B cell (primary cell): ENCODE data around the gene TRIM50. TPM values are rescaled to one million over a fixed set of nuclear protein-coding genes. Genes with fewer than 3 reads are reported as not detected.

Experiments
- ATAC-seq: fragments of 200-7000 bp; cut with Tn5 transposase; one replicate; pipeline ENCODE4 v1.10.0; 2021; ENCODE audit warnings: low read depth, mild to moderate bottlenecking, moderate number of reproducible peaks, moderate library complexity
- CTCF ChIA-PET: fragments of 350-600 bp; sonication (Branson Sonifier 250); formaldehyde crosslinking; loops from one replicate; lab custom pipeline; 2021; ENCODE audit warnings: antibody characterized with exemption, inconsistent platforms; lab: Charles Lee
- POLR2A ChIA-PET: fragments of 350-600 bp; sonication (Branson Sonifier 250); formaldehyde crosslinking; loops from one replicate; lab custom pipeline; 2021; ENCODE audit warnings: antibody characterized with exemption; lab: Charles Lee
- DNase-seq: peaks from one replicate; pipeline ENCODE4 v3.0.0; 2013
- H2AFZ ChIP-seq: 2 replicates; pipeline ENCODE4 v1.6.1; 2012; ENCODE audit warnings: mild to moderate bottlenecking, low read depth, low read length; ENCODE audit not compliant: insufficient read depth, poor library complexity, severe bottlenecking
- H3K27ac ChIP-seq, 2 donors: 1 replicate in 1 of 2; 2 replicates in 1 of 2; pipeline ENCODE4 v1.5.1; 2012 to 2013; ENCODE audit warnings: low read length in 2 of 2, mild to moderate bottlenecking in 2 of 2, moderate library complexity in 1 of 2
- H3K27me3 ChIP-seq, 4 experiments: fragments of 200-600 bp in 1 of 4; sonication (generic) in 1 of 4; replicated peaks in 1 of 4; 1 replicate in 2 of 4; 2 replicates in 2 of 4; pipeline versions ENCODE4 v1.6.1 to v1.7.0; 2013 to 2016; ENCODE audit warnings: low read length in 3 of 4, mild to moderate bottlenecking in 2 of 4, mixed read lengths in 1 of 4, moderate library complexity in 1 of 4; ENCODE audit not compliant: insufficient read depth in 4 of 4, control insufficient read depth in 3 of 4; ENCODE audit errors: control extremely low read depth in 1 of 4
- H3K36me3 ChIP-seq, 2 experiments: replicated peaks in 1 of 2; 1 replicate in 1 of 2; 2 replicates in 1 of 2; pipeline versions ENCODE4 v1.6.1 to v1.7.1; 2013; ENCODE audit warnings: low read length in 1 of 2; ENCODE audit not compliant: insufficient read depth in 2 of 2, control insufficient read depth in 1 of 2; ENCODE audit errors: control extremely low read depth in 1 of 2, extremely low read depth in 1 of 2
- H3K4me1 ChIP-seq, 2 donors: fragments of 200-600 bp in 1 of 2; sonication (generic) in 1 of 2; 1 replicate in 1 of 2; 2 replicates in 1 of 2; pipeline versions ENCODE4 v1.5.1 to v1.6.1; 2013 to 2017; ENCODE audit warnings: low read length in 2 of 2; ENCODE audit not compliant: control insufficient read depth in 2 of 2, insufficient read depth in 2 of 2
- H3K4me2 ChIP-seq: replicated peaks from 2 replicates; pipeline ENCODE3; 2012; ENCODE audit warnings: mild to moderate bottlenecking, low read depth, low read length; ENCODE audit not compliant: poor library complexity, severe bottlenecking
- H3K4me3 ChIP-seq, 5 experiments: fragments of 200-600 bp in 1 of 5; sonication (generic) in 1 of 5; 1 replicate in 3 of 5; 2 replicates in 2 of 5; pipeline versions ENCODE4 v1.5.1 to v1.7.0; 2011 to 2016; ENCODE audit warnings: low read length in 4 of 5, mild to moderate bottlenecking in 4 of 5, low read depth in 2 of 5, control low read depth in 1 of 5, moderate library complexity in 1 of 5; ENCODE audit not compliant: insufficient read depth in 1 of 5; ENCODE audit errors: control extremely low read depth in 1 of 5, extremely low read depth in 1 of 5
- H3K79me2 ChIP-seq: fragments of 200-600 bp; sonication (generic); one replicate; pipeline ENCODE4 v1.6.0; 2016; ENCODE audit warnings: low read length; ENCODE audit not compliant: control insufficient read depth, insufficient read depth
- H3K9ac ChIP-seq: fragments of 200-600 bp; sonication (generic); 2 replicates; pipeline ENCODE4 v1.6.1; 2017; ENCODE audit warnings: mild to moderate bottlenecking, low read length, moderate library complexity
- H3K9me3 ChIP-seq, 3 donors: one replicate each; pipeline versions ENCODE4 v1.6.1 to v1.7.1; 2013; ENCODE audit warnings: low read length in 2 of 3; ENCODE audit not compliant: control insufficient read depth in 2 of 3, insufficient read depth in 1 of 3; ENCODE audit errors: control extremely low read depth in 1 of 3
- H4K20me1 ChIP-seq: 2 replicates; pipeline ENCODE4 v1.6.0; 2012; ENCODE audit warnings: mild to moderate bottlenecking, low read length; ENCODE audit not compliant: insufficient read depth, control insufficient read depth, poor library complexity, severe bottlenecking
- H3K27ac Mint-ChIP-seq: one replicate; pipeline ENCODE4 v1.8.0; 2021; ENCODE audit warnings: mixed read lengths
- H3K27me3 Mint-ChIP-seq: one replicate; pipeline ENCODE4 v1.8.0; 2021; ENCODE audit warnings: mixed read lengths
- H3K4me1 Mint-ChIP-seq: one replicate; pipeline ENCODE4 v1.8.0; 2021; ENCODE audit warnings: mixed read lengths
- H3K4me3 Mint-ChIP-seq: one replicate; pipeline ENCODE4 v1.8.0; 2021; ENCODE audit warnings: mixed read lengths
- H3K9me3 Mint-ChIP-seq: one replicate; pipeline ENCODE4 v1.8.0; 2022; ENCODE audit warnings: mixed read lengths; ENCODE audit not compliant: insufficient read depth
- EZH2 ChIP-seq: IDR thresholded peaks from 2 replicates; pipeline ENCODE4 v1.6.1; 2012; ENCODE audit warnings: borderline replicate concordance, low read depth, mild to moderate bottlenecking, moderate library complexity, low read length; ENCODE audit not compliant: insufficient read depth, poor library complexity, severe bottlenecking
- WGBS: methylation state at CpG from one replicate; pipeline ENCODE4 v1.1.5; 2013; ENCODE audit warnings: missing lambda C conversion rate; ENCODE audit not compliant: insufficient coverage; 5-methylcytosine and 5-hydroxymethylcytosine counted together
- intact Hi-C: fragments of 100-400 bp; cut with micrococcal nuclease; formaldehyde crosslinking; loops from one replicate; pipeline ENCODE4 v1.10.0; 2022
- polyA plus RNA-seq: library from polyadenylated mRNA; depleted of rRNA; stranded (reverse); fragments of >200 nt; gene quantifications from 2 replicates; pipeline ENCODE4 v1.2.3, GENCODE V29; 2012
- total RNA-seq, 2 donors: library from RNA; stranded (reverse); fragments of 120-200 nt in 1 of 2; gene quantifications; 1 replicate in 1 of 2; 2 replicates in 1 of 2; pipeline versions ENCODE4 v1.2.3 to v1.2.4, GENCODE V29; 2013 to 2022
- TF ChIP-seq, protein P1 (sequence below): fragments of 200-600 bp; IDR thresholded peaks from one replicate; pipeline ENCODE4 v1.8.0; 2022; ENCODE audit warnings: antibody characterized with exemption, mild to moderate bottlenecking

TRIM50 gene
- total and polyA plus RNA-seq, 2 donors (not counting 1 experiment from before 2014, with no cell fraction given) = not detected

DNA sequence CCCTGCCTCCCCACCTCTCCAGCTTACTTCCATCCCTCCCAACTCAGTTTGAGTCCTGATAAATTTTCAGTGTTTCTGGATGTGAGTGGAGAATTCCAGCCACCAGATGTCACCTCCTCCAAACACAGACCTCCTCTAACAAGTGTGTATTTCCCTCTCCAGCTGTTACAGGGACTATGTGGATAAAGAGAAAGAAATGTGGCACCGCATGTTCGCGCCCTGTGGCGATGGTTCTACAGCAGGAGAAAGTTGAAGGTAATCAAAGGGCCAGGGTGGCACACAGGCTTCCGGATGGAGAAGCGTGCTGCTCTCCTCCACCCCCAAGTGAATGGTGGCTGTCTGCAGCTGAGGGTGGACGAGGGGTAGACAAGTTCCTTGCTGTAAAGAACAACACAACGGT lies 14.8 kb upstream of the TRIM50 start:
- Mint-ChIP-seq H3K27me3 (peaks cover 28% of the 10 kb centered on the region), H3K27ac (no peak overlapping the region), H3K9me3 (no peaks in the 10 kb centered on the region), H3K4me1 (peaks cover 4% of the 10 kb centered on the region), H3K4me3 (no peak overlapping the region)
- ChIA-PET POLR2A (no interaction called here), CTCF (no interaction called here)
- Histone ChIP-seq H3K4me2 (no peak overlapping the region), H3K79me2 (no peaks in the 10 kb centered on the region), H3K9me3 (no peaks in the 10 kb centered on the region), H4K20me1 (no peaks in the 10 kb centered on the region), H3K27ac (no peak overlapping the region), H2AFZ (no peak overlapping the region), H3K9ac (no peak overlapping the region), H3K36me3 (no peaks in the 10 kb centered on the region), H3K4me1 (no peaks in the 10 kb centered on the region), H3K4me3 (no peak overlapping the region), H3K27me3 (peaks cover 0 to 5% (median 0%) of the 10 kb centered on the region in 4 experiments)
- DNase-seq = no peak
- 78% methylated on average over 6 of the region's 8 CpGs for WGBS
- intact Hi-C loops = no loop called here
- ATAC-seq = no peak
- no peak for TF ChIP-seq EZH2
- TF ChIP-seq, protein P1, sequence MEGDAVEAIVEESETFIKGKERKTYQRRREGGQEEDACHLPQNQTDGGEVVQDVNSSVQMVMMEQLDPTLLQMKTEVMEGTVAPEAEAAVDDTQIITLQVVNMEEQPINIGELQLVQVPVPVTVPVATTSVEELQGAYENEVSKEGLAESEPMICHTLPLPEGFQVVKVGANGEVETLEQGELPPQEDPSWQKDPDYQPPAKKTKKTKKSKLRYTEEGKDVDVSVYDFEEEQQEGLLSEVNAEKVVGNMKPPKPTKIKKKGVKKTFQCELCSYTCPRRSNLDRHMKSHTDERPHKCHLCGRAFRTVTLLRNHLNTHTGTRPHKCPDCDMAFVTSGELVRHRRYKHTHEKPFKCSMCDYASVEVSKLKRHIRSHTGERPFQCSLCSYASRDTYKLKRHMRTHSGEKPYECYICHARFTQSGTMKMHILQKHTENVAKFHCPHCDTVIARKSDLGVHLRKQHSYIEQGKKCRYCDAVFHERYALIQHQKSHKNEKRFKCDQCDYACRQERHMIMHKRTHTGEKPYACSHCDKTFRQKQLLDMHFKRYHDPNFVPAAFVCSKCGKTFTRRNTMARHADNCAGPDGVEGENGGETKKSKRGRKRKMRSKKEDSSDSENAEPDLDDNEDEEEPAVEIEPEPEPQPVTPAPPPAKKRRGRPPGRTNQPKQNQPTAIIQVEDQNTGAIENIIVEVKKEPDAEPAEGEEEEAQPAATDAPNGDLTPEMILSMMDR = no peak

DNA sequence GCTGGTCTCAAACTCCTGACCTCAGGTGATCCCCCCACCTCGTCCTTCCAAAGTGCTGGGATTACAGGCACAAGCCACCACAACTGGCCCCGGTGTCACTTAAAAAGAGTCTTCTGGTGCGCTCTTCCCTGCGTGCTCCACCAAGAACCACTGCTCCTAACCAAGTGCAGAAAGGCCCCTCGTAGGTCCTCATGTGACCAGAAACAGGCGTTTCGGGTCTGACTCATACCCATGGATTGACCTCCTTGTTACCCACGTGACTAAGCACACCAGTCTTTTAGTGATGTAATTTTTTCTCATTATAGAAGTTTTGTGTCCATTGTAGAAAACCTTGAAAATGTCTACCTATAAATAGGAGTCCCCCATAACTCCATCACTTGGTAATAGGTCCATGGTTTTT lies 14.0 kb upstream of the TRIM50 start:
- TF ChIP-seq, protein P1 = no peak
- no peak for TF ChIP-seq EZH2
- POLR2A ChIA-PET = no interaction called here
- peaks cover 4% of the 10 kb centered on the region for H3K4me1 Mint-ChIP-seq
- no peak overlapping the region for H3K4me3 Mint-ChIP-seq
- H3K27ac Mint-ChIP-seq = no peak overlapping the region
- 84% methylated on average over 5 of the region's 8 CpGs for whole genome bisulfite sequencing
- intact Hi-C loops = no loop called here
- DNase-seq (no peak), ATAC-seq (no peak)
- Histone ChIP-seq H3K4me2 (no peak overlapping the region), H3K4me3 (no peak overlapping the region), H3K9ac (no peak overlapping the region), H3K27ac (no peak overlapping the region), H4K20me1 (no peaks in the 10 kb centered on the region), H3K79me2 (no peaks in the 10 kb centered on the region), H3K36me3 (no peaks in the 10 kb centered on the region), H3K4me1 (no peaks in the 10 kb centered on the region), H3K27me3 (peaks cover 0 to 5% (median 0%) of the 10 kb centered on the region in 4 experiments), H2AFZ (no peak overlapping the region), H3K9me3 (no peaks in the 10 kb centered on the region)
- peaks cover 25% of the 10 kb centered on the region for H3K27me3 Mint-ChIP-seq
- CTCF ChIA-PET = no interaction called here
- no peaks in the 10 kb centered on the region for H3K9me3 Mint-ChIP-seq
